ENCODE measurements around the gene CAMK1D.

GRCh38 chr10:12849319-12850181, 500.2 kb downstream of the CAMK1D start:
- TF ChIP-seq CTCF (conservative IDR thresholded peaks at IDR 0.05; ENCODE audit: low read depth in 2 of 2), result no peak
- no peak for TF ChIP-seq EZH2 (IDR thresholded peaks at IDR 0.05; ENCODE audit: low read depth, unreplicated experiment)
- no peak for TF ChIP-seq POLR2AphosphoS5 (IDR thresholded peaks at IDR 0.05; ENCODE audit: low read depth)
- no peak for TF ChIP-seq ZNF114 (CRISPR knock-in tag; IDR thresholded peaks at IDR 0.05)
- TF ChIP-seq JUNB (IDR thresholded peaks at IDR 0.05; ENCODE audit: unreplicated experiment), result no peak
- TF ChIP-seq CREB1 (CRISPR knock-in tag; IDR thresholded peaks at IDR 0.05; ENCODE audit: low read depth), result no peak
- TF ChIP-seq EZH2phosphoT487 (IDR thresholded peaks at IDR 0.05; ENCODE audit: unreplicated experiment), result no peak
- TF ChIP-seq STAT1 (IDR thresholded peaks at IDR 0.05; ENCODE audit: unreplicated experiment), result no peak
- no peak for TF ChIP-seq REST (IDR thresholded peaks at IDR 0.05; ENCODE audit: unreplicated experiment)
